ENCODE results near the gene TMEM165. TPM values are rescaled to one million over a fixed set of nuclear protein-coding genes. Genes with fewer than 3 reads are reported as not detected.

Gene TMEM165
- total and polyA plus RNA-seq, 2 donors (not counting 3 experiments of a cell fraction or from before 2014, with no cell fraction given), result 144 to 177 TPM

- Histone ChIP-seq H2AFZ (ENCODE audit: low read depth, low read length) (no peak overlapping the region), H3K27ac (ENCODE audit: insufficient read depth, low read depth, low read length) (no peak overlapping the region), H3K9me1 (replicated peaks; ENCODE audit: control insufficient read depth, extremely low read depth, insufficient read depth, low read length) (no peaks in the 10 kb centered on the region), H3K4me1 (ENCODE audit: control insufficient read depth, extremely low read depth, insufficient read depth, low read length) (peaks cover 3% of the 10 kb centered on the region), H4K20me1 (replicated peaks; ENCODE audit: control insufficient read depth, extremely low read depth, insufficient read depth, low read length) (peaks cover 2% of the 10 kb centered on the region), H3K36me3 (ENCODE audit: control insufficient read depth in 2 of 2, extremely low read depth in 1 of 2, insufficient read depth in 2 of 2, low read length in 2 of 2) (peaks cover 1 to 17% of the 10 kb centered on the region in 2 experiments), H3K9ac (replicated peaks; ENCODE audit: extremely low read depth, insufficient read depth, low read length) (no peak overlapping the region), H3K79me2 (ENCODE audit: control insufficient read depth, insufficient read depth, low read length) (no peaks in the 10 kb centered on the region), H3K27me3 (ENCODE audit: control insufficient read depth in 2 of 2, insufficient read depth in 2 of 2, low read length in 2 of 2) (no peaks in the 10 kb centered on the region), H3K4me2 (ENCODE audit: insufficient read depth, low read length) (no peak overlapping the region), H3K4me3 (replicated peaks in 1 of 3; ENCODE audit: insufficient read depth in 1 of 3, low read depth in 1 of 3, low read length in 3 of 3) (no peak overlapping the region), H3K9me3 (replicated peaks; ENCODE audit: control insufficient read depth, insufficient read depth, low read length) (no peaks in the 10 kb centered on the region)
- no peak for TF ChIP-seq EZH2 (IDR thresholded peaks at IDR 0.05; ENCODE audit: borderline replicate concordance, low read depth, low read length, severe bottlenecking)
- TF ChIP-seq GATA2 (IDR thresholded peaks at IDR 0.05; ENCODE audit: insufficient read depth, insufficient read length, low read depth, low read length), result no peak
- no peak for TF ChIP-seq MYC (IDR thresholded peaks at IDR 0.05; ENCODE audit: low read depth, low read length)
- ChIA-PET POLR2A (no interaction called here), CTCF (interaction anchor here (1.5 to 2.1 kb wide), 3 partner anchors 10 to 108 kb away, joined by 7 to 14 read pairs (median 7); no protein-coding TSS in a partner anchor)
- no peak for DNase-seq (ENCODE audit: low read depth, low spot score)
- intact Hi-C loops (cut with micrococcal nuclease) (loop anchor here (5.0 kb wide), 1 partner anchor 291 kb away; no protein-coding TSS in a partner anchor), dilution Hi-C loops (cut with MboI; ENCODE audit: extremely low pct_ligation_motif_present, low sequenced_read_pairs) (no loop called here)
- BruUV-seq (replicated peaks), result no TSS peak
- FAIRE-seq, result no peak
Observed at GRCh38 chr4:55446578-55446922, 50.8 kb downstream of the TMEM165 start.

GRCh38 chr4:55447108-55447708 is 51.5 kb downstream of the TMEM165 start:
- peaks cover 2% of the 10 kb centered on the region for H4K20me1 ChIP-seq (replicated peaks; ENCODE audit: control insufficient read depth, extremely low read depth, insufficient read depth, low read length)
- no peak overlapping the region for H3K4me3 ChIP-seq (replicated peaks in 1 of 3; ENCODE audit: insufficient read depth in 1 of 3, low read depth in 1 of 3, low read length in 3 of 3)
- POLR2A ChIA-PET, result no interaction called here
- TF ChIP-seq EZH2 (IDR thresholded peaks at IDR 0.05; ENCODE audit: borderline replicate concordance, low read depth, low read length, severe bottlenecking) (no peak), MYC (IDR thresholded peaks at IDR 0.05; ENCODE audit: low read depth, low read length) (no peak), POLR2AphosphoS5 (IDR thresholded peaks at IDR 0.05; ENCODE audit: insufficient read depth, low read depth, low read length) (no peak), MAX (IDR thresholded peaks at IDR 0.05; ENCODE audit: insufficient read depth, insufficient read length) (no peak), CTCF (IDR thresholded peaks at IDR 0.05; ENCODE audit: extremely low read depth in 1 of 2, insufficient read depth in 1 of 2, low read depth in 1 of 2, low read length in 2 of 2) (no peak), POLR2A (IDR thresholded peaks at IDR 0.05; ENCODE audit: low read depth, low read length) (no peak), GATA2 (IDR thresholded peaks at IDR 0.05; ENCODE audit: insufficient read depth, insufficient read length, low read depth, low read length) (no peak), JUN (IDR thresholded peaks at IDR 0.05; ENCODE audit: borderline replicate concordance, insufficient read depth, insufficient read length, low read depth) (no peak), FOS (IDR thresholded peaks at IDR 0.05; ENCODE audit: borderline replicate concordance, insufficient read depth, low read length) (no peak)
- no peaks in the 10 kb centered on the region for H3K27me3 ChIP-seq (ENCODE audit: control insufficient read depth in 2 of 2, insufficient read depth in 2 of 2, low read length in 2 of 2)
- DNase-seq (ENCODE audit: low read depth, low spot score), result no peak
- no peak for FAIRE-seq
- no peak overlapping the region for H3K4me2 ChIP-seq (ENCODE audit: insufficient read depth, low read length)
- no peak overlapping the region for H2AFZ ChIP-seq (ENCODE audit: low read depth, low read length)
- H3K36me3 ChIP-seq (ENCODE audit: control insufficient read depth in 2 of 2, extremely low read depth in 1 of 2, insufficient read depth in 2 of 2, low read length in 2 of 2), result peaks cover under 1 to 17% of the 10 kb centered on the region in 2 experiments
- H3K9me3 ChIP-seq (replicated peaks; ENCODE audit: control insufficient read depth, insufficient read depth, low read length), result no peaks in the 10 kb centered on the region
- dilution Hi-C loops (cut with MboI; ENCODE audit: extremely low pct_ligation_motif_present, low sequenced_read_pairs), result no loop called here
- CTCF ChIA-PET, result interaction anchor here (0.6 to 1.6 kb wide), 4 partner anchors 15 to 107 kb away, joined by 3 to 7 read pairs (median 3); no protein-coding TSS in a partner anchor
- BruUV-seq (replicated peaks), result no TSS peak
- no peaks in the 10 kb centered on the region for H3K79me2 ChIP-seq (ENCODE audit: control insufficient read depth, insufficient read depth, low read length)
- H3K9me1 ChIP-seq (replicated peaks; ENCODE audit: control insufficient read depth, extremely low read depth, insufficient read depth, low read length), result no peaks in the 10 kb centered on the region
- peaks cover 3% of the 10 kb centered on the region for H3K4me1 ChIP-seq (ENCODE audit: control insufficient read depth, extremely low read depth, insufficient read depth, low read length)
- H3K9ac ChIP-seq (replicated peaks; ENCODE audit: extremely low read depth, insufficient read depth, low read length), result no peak overlapping the region
- intact Hi-C loops (cut with micrococcal nuclease), result loop anchor here (5.0 kb wide), 1 partner anchor 290 kb away; no protein-coding TSS in a partner anchor
- no peak overlapping the region for H3K27ac ChIP-seq (ENCODE audit: insufficient read depth, low read depth, low read length)

All from endothelial cell of umbilical vein (primary cell).